Measurements from ENCODE around the gene SZRD1.
"Not testable (repeated sequence)": the region's sequence is repeated elsewhere in the genome, so short reads cannot be mapped to it uniquely, and the experiment has no call there.

Gene SZRD1

DNA sequence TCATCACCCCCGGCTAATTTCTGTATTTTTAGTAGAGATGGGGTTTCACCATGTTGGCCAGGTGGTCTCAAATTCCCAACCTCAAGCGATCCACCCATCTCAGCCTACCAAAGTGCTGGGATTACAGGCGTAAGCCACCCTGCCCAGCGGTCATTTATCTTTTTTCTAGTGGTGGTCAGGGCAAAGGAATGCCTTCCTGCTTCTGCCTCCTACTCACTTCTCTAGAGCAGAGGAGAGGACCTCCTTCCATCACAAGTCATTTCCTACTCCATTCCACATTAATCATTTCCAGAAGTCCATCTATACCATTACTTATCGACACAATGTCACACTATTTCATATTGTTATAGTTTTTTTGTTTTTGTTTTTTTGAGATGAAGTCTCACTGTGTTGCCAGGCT, 28.1 kb upstream of the SZRD1 start:
- TF ChIP-seq, protein P1, sequence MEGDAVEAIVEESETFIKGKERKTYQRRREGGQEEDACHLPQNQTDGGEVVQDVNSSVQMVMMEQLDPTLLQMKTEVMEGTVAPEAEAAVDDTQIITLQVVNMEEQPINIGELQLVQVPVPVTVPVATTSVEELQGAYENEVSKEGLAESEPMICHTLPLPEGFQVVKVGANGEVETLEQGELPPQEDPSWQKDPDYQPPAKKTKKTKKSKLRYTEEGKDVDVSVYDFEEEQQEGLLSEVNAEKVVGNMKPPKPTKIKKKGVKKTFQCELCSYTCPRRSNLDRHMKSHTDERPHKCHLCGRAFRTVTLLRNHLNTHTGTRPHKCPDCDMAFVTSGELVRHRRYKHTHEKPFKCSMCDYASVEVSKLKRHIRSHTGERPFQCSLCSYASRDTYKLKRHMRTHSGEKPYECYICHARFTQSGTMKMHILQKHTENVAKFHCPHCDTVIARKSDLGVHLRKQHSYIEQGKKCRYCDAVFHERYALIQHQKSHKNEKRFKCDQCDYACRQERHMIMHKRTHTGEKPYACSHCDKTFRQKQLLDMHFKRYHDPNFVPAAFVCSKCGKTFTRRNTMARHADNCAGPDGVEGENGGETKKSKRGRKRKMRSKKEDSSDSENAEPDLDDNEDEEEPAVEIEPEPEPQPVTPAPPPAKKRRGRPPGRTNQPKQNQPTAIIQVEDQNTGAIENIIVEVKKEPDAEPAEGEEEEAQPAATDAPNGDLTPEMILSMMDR (conservative IDR thresholded peaks at IDR 0.05; ENCODE audit: low read length), result no peak
- DNase-seq (ENCODE audit: low read depth), result no peak
- no peak overlapping the region for H3K4me3 ChIP-seq (ENCODE audit: low read length)

DNA sequence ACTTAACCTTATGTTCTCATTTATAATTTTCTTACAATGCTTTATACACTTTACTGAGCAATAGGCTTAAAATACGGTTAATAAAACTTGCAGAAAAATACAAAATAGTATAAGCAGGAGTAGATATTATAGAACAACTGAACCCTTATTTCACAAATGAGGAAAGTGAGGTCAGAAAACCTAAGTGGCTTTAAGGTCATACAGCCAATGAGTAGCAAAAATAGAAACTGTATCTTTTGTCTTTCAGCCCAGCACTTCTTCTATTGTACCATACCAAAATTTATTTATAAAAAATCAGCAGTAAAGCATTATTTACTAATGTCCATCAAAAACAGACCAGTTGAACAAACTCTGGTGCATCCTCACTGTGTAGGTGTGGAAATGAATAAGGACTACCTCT, 26.4 kb upstream of the SZRD1 start:
- TF ChIP-seq, protein P1 (conservative IDR thresholded peaks at IDR 0.05; ENCODE audit: low read length), result no peak
- no peak for DNase-seq (ENCODE audit: low read depth)
- H3K4me3 ChIP-seq (ENCODE audit: low read length), result no peak overlapping the region

DNA sequence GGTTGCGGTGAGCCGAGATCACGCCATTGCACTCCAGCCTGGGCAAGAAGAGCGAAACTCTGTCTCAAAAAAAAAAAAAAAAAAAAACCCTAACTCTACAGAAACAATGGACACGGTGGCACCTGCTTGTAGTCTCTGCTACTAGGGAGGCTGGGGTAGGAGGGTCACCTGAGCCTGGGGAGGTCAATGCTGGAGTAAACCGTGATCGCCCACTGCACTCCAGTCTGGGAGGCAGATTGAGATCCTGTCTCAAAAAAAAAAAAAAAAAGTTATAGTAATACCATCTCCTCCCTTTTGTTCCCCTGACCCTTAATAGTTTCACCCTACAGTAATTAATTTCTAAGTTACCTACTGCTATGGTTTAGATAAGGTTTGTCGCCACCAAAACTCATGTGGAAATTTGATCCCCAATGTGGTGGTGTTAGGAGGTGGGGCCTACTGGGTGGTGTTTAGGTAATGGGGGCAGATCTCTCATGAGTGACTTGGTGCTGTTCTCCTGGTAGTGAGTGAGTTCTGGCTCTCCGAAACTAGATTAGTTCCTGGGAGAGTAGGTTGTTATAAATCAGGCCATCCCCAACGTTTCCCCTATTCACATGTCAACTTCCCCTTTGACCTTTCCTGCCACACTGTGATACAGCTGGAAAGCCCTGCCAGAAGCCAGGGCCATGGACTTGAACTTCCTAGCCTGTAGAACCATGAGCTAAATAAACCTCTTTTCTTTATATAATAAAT, 24.5 kb upstream of the SZRD1 start:
- TF ChIP-seq, protein P1 (conservative IDR thresholded peaks at IDR 0.05; ENCODE audit: low read length), result no peak
- no peak overlapping the region for H3K4me3 ChIP-seq (ENCODE audit: low read length)
- no peak for DNase-seq (ENCODE audit: low read depth)

DNA sequence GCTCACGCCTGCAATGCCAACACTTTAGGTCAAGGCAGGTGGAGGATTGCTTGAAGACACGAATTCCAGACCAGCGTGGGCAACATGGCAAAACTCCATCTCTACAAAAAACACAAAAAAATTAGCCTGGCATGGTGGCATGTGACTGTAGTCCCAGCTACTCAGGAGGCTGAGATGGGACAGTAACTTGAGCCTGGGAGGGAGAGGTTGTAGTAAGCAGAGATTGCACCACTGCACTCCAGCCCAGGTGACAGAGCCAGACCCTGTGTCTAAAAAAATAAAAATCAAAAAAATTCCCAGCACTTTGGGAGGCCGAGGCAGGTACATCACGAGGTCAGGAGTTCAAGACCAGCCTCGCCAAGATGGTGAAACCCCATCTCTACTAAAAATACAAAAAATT, 23.8 kb upstream of the SZRD1 start:
- not testable (repeated sequence) for DNase-seq (ENCODE audit: low read depth); H3K4me3 ChIP-seq (ENCODE audit: low read length)

DNA sequence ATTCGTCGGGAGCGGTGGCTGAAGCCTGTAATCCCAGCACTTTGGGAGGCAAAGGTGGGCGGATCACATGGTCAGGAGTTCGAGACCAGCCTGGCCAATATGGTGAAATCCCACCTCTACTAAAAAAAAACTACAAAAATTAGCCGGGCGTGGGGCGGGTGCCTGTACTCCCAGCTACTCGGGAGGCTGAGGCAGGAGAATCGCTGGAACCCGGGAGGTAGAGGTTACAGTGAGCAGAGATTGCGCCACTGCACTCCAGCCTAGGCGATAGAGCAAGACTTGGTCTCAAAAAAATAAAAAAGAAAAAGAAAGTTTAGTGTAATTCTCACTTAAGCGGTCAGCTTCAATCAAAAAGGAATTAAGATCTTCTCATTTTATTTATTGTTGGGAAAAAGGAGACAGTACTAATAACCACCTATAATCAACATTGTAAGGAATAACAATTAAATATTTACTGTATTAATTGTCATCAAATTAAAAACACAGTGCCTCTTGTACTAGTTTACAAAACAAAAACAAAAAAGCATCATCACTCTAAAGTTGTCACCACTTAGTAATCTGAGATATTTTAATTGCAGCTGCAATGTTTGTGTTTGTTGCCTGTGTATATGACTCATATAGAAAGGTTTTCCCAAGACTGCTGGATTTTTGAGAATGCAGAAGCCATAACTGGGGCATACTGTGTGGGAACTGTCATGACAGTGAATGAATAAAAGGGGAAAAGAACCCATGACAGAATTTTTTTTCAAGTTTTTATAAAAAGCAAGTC, 18.4 kb upstream of the SZRD1 start:
- TF ChIP-seq, protein P1 (conservative IDR thresholded peaks at IDR 0.05; ENCODE audit: low read length), result no peak
- peak; percentile 89 for DNase-seq (ENCODE audit: low read depth)
- H3K4me3 ChIP-seq (ENCODE audit: low read length), result no peak overlapping the region

DNA sequence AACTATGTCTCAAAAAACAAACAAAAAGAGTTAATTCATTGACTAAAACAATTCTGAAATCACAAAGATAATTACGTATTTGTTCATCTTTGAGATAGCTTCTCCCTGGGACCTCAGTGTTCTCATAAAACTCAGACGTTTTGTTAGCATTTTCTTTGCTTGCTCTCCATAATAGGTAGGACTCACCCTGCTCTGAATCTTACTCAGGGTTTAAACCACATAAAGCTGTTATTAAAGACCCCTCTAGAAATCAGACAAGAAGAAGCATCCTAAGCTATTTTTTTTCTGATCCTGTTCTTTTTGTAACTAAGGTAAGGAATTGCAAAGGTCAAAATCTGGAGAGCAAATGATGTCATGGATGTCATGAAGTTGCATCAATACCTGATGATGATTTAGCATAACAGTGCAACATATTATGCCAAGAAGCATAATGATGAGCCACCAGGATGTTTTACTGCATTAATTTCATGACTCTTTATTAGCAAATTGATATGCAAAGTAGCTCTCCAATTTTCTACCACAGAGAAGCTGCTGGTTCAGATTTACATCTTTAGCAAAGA, 17.1 kb upstream of the SZRD1 start:
- peak; percentile 31 for DNase-seq (ENCODE audit: low read depth)
- H3K4me3 ChIP-seq (ENCODE audit: low read length), result no peak overlapping the region; the same call in 1 of the 2 replicates
- TF ChIP-seq, protein P1 (conservative IDR thresholded peaks at IDR 0.05; ENCODE audit: low read length), result no peak

DNA sequence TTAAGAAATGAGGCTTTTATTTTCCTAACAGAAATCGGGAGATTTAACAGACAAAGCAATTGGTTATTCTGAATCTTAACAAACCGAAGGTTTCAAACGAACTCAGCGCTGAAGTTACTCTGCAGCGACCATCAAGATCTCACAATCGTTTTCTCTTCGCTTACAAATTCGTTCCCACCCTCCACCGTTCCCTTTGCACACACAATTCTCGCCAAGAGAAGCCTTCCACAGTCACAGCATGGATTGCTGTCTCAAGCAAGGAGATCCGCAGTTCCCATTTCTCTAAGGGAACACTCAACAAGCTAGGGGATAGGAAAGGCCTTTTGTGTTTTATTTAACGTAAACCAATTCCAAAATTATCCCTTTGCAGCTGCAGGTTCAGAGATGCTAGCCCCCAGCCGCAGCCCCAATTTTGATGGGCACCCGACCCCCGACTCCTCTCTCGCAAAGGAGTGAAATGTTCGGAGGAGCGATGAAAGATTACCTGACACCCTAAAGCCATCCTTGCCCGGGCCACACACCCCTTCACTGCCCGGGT, 15.5 kb upstream of the SZRD1 start:
- peak; percentile 32 for DNase-seq (ENCODE audit: low read depth)
- peak overlapping the region; percentile 97 for H3K4me3 ChIP-seq (ENCODE audit: low read length)
- TF ChIP-seq, protein P1 (conservative IDR thresholded peaks at IDR 0.05; ENCODE audit: low read length), result no peak

Data from AG10803 (cell line).